ENCODE data around the gene KIF19.

DNA sequence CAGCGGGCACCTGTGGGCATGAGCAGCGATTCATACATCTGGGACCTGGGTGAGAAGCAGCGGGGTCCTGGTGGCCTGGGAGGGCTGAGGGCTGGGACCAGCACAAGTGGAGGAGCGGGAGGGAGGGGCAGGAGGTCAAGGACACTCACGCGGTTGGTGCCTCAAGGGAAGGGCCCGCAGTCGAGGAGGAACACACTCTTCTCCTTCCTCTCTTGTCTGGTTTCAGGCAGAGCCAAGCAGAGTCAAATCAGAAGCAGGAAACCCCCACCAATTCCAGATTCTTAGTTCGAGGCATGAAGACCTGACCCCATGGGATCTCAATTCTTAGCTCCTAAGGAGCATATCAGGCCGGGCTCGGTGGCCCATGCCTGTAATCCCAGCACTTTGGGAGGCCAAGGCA lies 36.3 kb upstream of the KIF19 start:
- TF ChIP-seq REST (IDR thresholded peaks at IDR 0.05; ENCODE audit: insufficient read depth in 1 of 2, low read depth in 2 of 2, low read length in 1 of 2) (no peak), SIN3A (IDR thresholded peaks at IDR 0.05; ENCODE audit: borderline replicate concordance, insufficient read depth, low read depth, low read length) (no peak), TCF7L2 (IDR thresholded peaks at IDR 0.05; ENCODE audit: low read depth, low read length) (no peak), POLR2AphosphoS5 (IDR thresholded peaks at IDR 0.05; ENCODE audit: low read depth, low read length) (no peak)
- TF ChIP-seq, protein P1, sequence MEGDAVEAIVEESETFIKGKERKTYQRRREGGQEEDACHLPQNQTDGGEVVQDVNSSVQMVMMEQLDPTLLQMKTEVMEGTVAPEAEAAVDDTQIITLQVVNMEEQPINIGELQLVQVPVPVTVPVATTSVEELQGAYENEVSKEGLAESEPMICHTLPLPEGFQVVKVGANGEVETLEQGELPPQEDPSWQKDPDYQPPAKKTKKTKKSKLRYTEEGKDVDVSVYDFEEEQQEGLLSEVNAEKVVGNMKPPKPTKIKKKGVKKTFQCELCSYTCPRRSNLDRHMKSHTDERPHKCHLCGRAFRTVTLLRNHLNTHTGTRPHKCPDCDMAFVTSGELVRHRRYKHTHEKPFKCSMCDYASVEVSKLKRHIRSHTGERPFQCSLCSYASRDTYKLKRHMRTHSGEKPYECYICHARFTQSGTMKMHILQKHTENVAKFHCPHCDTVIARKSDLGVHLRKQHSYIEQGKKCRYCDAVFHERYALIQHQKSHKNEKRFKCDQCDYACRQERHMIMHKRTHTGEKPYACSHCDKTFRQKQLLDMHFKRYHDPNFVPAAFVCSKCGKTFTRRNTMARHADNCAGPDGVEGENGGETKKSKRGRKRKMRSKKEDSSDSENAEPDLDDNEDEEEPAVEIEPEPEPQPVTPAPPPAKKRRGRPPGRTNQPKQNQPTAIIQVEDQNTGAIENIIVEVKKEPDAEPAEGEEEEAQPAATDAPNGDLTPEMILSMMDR (IDR thresholded peaks at IDR 0.05), result no peak
